Measurements from ENCODE around the gene GCNA. TPM values are rescaled to one million over a fixed set of nuclear protein-coding genes. Genes with fewer than 3 reads are reported as not detected.

GCNA gene
- total RNA-seq, 1 donor from 2014 or later: 0.96 TPM

- no peaks in the 10 kb centered on the region for H3K9me3 ChIP-seq
- TF ChIP-seq CTCF (IDR thresholded peaks at IDR 0.05): no peak
- H3K27ac ChIP-seq: peak overlapping the region; percentile 86 to 90
- H3K4me1 ChIP-seq: peaks cover 0 to 4% of the 10 kb centered on the region in 2 donors
- H3K4me3 ChIP-seq: peak overlapping the region; percentile 52 to 72
- peak in 1 of 2 donors; percentile 72 for DNase-seq (ENCODE audit: low spot score in 2 of 2)
- intact Hi-C loops (cut with DNase I): loop anchor here (5.0 to 10.0 kb wide), 3 partner anchors 42 to 252 kb away; partner anchors contain the start of genes NONO and TAF1
- no peaks in the 10 kb centered on the region for H3K27me3 ChIP-seq
- no peaks in the 10 kb centered on the region for H3K36me3 ChIP-seq
These were observed 44.2 kb upstream of the GCNA start for GRCh38 chrX:71533851-71534561.

DNA sequence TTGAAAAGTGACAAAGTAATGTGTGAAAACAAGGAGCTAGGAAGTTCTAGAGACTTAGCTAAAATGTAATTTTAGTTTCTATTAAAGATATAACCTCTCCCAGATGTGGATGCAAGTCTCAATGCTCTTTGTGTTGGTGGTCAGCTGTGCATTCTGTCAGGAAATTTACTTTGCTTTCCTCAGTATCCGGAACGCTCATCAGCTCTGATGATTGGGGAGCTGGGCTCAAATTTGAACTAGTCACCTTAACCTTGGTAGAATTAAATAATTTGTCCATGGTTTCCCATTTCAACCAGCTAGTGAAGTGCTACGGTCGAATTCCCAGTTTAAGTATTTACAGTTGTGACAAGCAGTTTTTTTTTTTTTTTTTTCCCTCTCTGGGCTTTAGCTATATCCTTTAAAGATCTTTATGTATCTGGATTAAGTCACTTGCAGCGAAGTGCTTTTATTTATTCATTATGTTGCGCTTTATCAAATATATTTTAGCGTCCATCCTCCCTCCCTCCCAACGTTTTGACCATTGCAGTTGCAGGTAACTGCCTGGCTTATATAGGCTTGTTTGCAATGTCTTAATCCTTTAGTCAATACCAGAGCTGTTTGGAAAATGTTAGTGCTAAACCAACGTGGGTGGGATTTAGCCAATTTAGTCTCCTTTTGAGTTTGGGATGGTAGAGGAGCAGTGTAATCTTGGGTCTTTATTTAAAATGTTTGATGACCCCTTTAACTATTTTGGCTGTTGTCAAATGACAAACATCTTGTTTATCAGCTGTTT lies 43.3 kb upstream of the GCNA start:
- Histone ChIP-seq H3K9me3 (no peaks in the 10 kb centered on the region), H3K27ac (peak overlapping the region; percentile 86 to 90), H3K4me3 (peak overlapping the region; percentile 52 to 72), H3K4me1 (peaks cover 0 to 4% of the 10 kb centered on the region in 2 donors), H3K27me3 (no peaks in the 10 kb centered on the region), H3K36me3 (no peaks in the 10 kb centered on the region)
- intact Hi-C loops (cut with DNase I): loop anchor here (5.0 to 10.0 kb wide), 3 partner anchors 43 to 253 kb away; partner anchors contain the start of genes NONO and TAF1
- TF ChIP-seq CTCF (IDR thresholded peaks at IDR 0.05): no peak
- no peak for DNase-seq (ENCODE audit: low spot score in 2 of 2)

GRCh38 chrX:71536285-71536684 lies 42.0 kb upstream of the GCNA start:
- Histone ChIP-seq H3K27ac (peak overlapping the region in 1 of 2 donors; percentile 90), H3K4me1 (peaks cover 0 to 8% of the 10 kb centered on the region in 2 donors), H3K4me3 (peak overlapping the region; percentile 52 to 72), H3K27me3 (no peaks in the 10 kb centered on the region), H3K36me3 (no peaks in the 10 kb centered on the region), H3K9me3 (no peaks in the 10 kb centered on the region)
- DNase-seq (ENCODE audit: low spot score in 2 of 2): no peak
- intact Hi-C loops (cut with DNase I): loop anchor here (10.0 kb wide), 1 partner anchor 171 kb away; the partner anchor contains the start of gene TAF1
- no peak for TF ChIP-seq CTCF (IDR thresholded peaks at IDR 0.05)

DNA sequence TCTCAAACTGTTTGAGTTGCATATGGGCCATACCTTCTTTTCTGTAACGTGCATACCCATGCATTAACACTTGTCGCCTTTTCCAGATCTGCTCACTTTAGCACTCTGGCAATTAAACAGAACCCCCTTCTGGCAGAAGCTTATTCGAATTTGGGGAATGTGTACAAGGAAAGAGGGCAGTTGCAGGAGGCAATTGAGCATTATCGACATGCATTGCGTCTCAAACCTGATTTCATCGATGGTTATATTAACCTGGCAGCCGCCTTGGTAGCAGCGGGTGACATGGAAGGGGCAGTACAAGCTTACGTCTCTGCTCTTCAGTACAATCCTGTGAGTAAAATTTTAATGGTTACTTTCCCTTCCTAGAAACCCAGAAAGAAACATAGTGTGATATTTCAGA lies 40.5 kb upstream of the GCNA start:
- H3K4me3 ChIP-seq: peak overlapping the region in 1 of 2 donors; percentile 8
- H3K4me1 ChIP-seq: peaks cover 0 to 11% of the 10 kb centered on the region in 2 donors
- intact Hi-C loops (cut with DNase I): loop anchor here (10.0 kb wide), 1 partner anchor 173 kb away; the partner anchor contains the start of gene TAF1
- no peak overlapping the region for H3K27ac ChIP-seq
- no peaks in the 10 kb centered on the region for H3K9me3 ChIP-seq
- DNase-seq (ENCODE audit: low spot score in 2 of 2): no peak
- no peaks in the 10 kb centered on the region for H3K36me3 ChIP-seq
- no peaks in the 10 kb centered on the region for H3K27me3 ChIP-seq
- no peak for TF ChIP-seq CTCF (IDR thresholded peaks at IDR 0.05)

DNA sequence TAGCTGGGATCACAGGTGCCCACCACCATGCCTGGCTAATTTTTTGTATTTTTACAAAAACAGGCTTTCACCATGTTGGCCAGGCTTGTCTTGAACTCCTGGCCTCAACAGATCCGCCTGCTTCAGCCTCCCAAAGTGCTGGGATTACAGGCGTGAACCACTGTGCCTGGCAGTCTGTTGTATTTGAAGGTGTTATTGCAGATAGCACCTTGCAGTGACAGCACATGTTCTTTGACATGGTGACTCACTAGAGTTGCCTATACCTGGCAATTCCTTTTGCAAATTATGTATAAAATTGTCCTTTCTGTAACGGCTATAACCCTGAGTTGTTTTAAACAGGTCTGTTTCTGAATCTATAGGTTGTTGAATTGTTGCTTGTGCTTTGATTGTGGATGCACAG lies 37.4 kb upstream of the GCNA start:
- Histone ChIP-seq H3K27ac (no peak overlapping the region), H3K4me3 (no peak overlapping the region), H3K27me3 (no peaks in the 10 kb centered on the region), H3K36me3 (peaks cover 0 to 9% of the 10 kb centered on the region in 2 donors), H3K9me3 (no peaks in the 10 kb centered on the region), H3K4me1 (peaks cover 0 to 18% of the 10 kb centered on the region in 2 donors)
- no peak for TF ChIP-seq CTCF (IDR thresholded peaks at IDR 0.05)
- intact Hi-C loops (cut with DNase I): no loop called here
- no peak for DNase-seq (ENCODE audit: low spot score in 2 of 2)
